ENCODE data around the gene LRRFIP1.

The LRRFIP1 gene

GRCh38 chr2:237723023-237723422 is 95.6 kb downstream of the LRRFIP1 start:
- peaks cover 38% of the 10 kb centered on the region for H3K36me3 ChIP-seq (ENCODE audit: control insufficient read depth, low read length)
- H3K4me3 ChIP-seq (ENCODE audit: low read length) = no peak overlapping the region
- H3K4me2 ChIP-seq (ENCODE audit: low read length) = no peak overlapping the region
- no peaks in the 10 kb centered on the region for H3K27me3 ChIP-seq (ENCODE audit: control insufficient read depth, low read length)
- H3K4me1 ChIP-seq (ENCODE audit: control insufficient read depth, low read length) = no peaks in the 10 kb centered on the region
- H4K20me1 ChIP-seq (ENCODE audit: control insufficient read depth, insufficient read depth, low read depth, low read length) = no peaks in the 10 kb centered on the region; the same call in 1 of the 2 replicates
- peaks cover 32% of the 10 kb centered on the region for H3K79me2 ChIP-seq (ENCODE audit: control insufficient read depth, low read length)
- TF ChIP-seq EZH2phosphoT487 (IDR thresholded peaks at IDR 0.05; ENCODE audit: borderline replicate concordance, low read length) = no peak
- no peak for TF ChIP-seq CTCF (IDR thresholded peaks at IDR 0.05; ENCODE audit: low read depth, low read length, poor library complexity, severe bottlenecking)
- no peaks in the 10 kb centered on the region for H3K9me2 ChIP-seq (replicated peaks; ENCODE audit: control insufficient read depth, low read length)
- no peaks in the 10 kb centered on the region for H3K9me3 ChIP-seq (ENCODE audit: control insufficient read depth, insufficient read depth, low read length)
- H3F3A ChIP-seq (ENCODE audit: control insufficient read depth, insufficient read depth) = no peaks in the 10 kb centered on the region
- H3K27ac ChIP-seq (ENCODE audit: low read depth, low read length) = no peak overlapping the region

GRCh38 chr2:237723602-237724001 is 96.2 kb downstream of the LRRFIP1 start:
- Histone ChIP-seq H3K79me2 (ENCODE audit: control insufficient read depth, low read length) (peaks cover 32% of the 10 kb centered on the region), H3K27ac (ENCODE audit: low read depth, low read length) (no peak overlapping the region), H3K27me3 (ENCODE audit: control insufficient read depth, low read length) (no peaks in the 10 kb centered on the region), H3K9me2 (replicated peaks; ENCODE audit: control insufficient read depth, low read length) (no peaks in the 10 kb centered on the region), H4K20me1 (ENCODE audit: control insufficient read depth, insufficient read depth, low read depth, low read length) (no peaks in the 10 kb centered on the region; the same call in 1 of the 2 replicates), H3K4me1 (ENCODE audit: control insufficient read depth, low read length) (no peaks in the 10 kb centered on the region), H3K36me3 (ENCODE audit: control insufficient read depth, low read length) (peaks cover 35% of the 10 kb centered on the region), H3K4me2 (ENCODE audit: low read length) (no peak overlapping the region), H3K9me3 (ENCODE audit: control insufficient read depth, insufficient read depth, low read length) (no peaks in the 10 kb centered on the region), H3K4me3 (ENCODE audit: low read length) (no peak overlapping the region), H3F3A (ENCODE audit: control insufficient read depth, insufficient read depth) (no peaks in the 10 kb centered on the region)
- TF ChIP-seq EZH2phosphoT487 (IDR thresholded peaks at IDR 0.05; ENCODE audit: borderline replicate concordance, low read length) (no peak), CTCF (IDR thresholded peaks at IDR 0.05; ENCODE audit: low read depth, low read length, poor library complexity, severe bottlenecking) (no peak)

GRCh38 chr2:237724811-237725478 is 97.6 kb downstream of the LRRFIP1 start:
- Histone ChIP-seq H3K4me3 (ENCODE audit: low read length) (no peak overlapping the region), H3K9me3 (ENCODE audit: control insufficient read depth, insufficient read depth, low read length) (no peaks in the 10 kb centered on the region), H3K79me2 (ENCODE audit: control insufficient read depth, low read length) (peaks cover 38% of the 10 kb centered on the region), H4K20me1 (ENCODE audit: control insufficient read depth, insufficient read depth, low read depth, low read length) (no peaks in the 10 kb centered on the region; the same call in 1 of the 2 replicates), H3K9me2 (replicated peaks; ENCODE audit: control insufficient read depth, low read length) (no peaks in the 10 kb centered on the region), H3K27ac (ENCODE audit: low read depth, low read length) (no peak overlapping the region), H3K27me3 (ENCODE audit: control insufficient read depth, low read length) (no peaks in the 10 kb centered on the region), H3K4me2 (ENCODE audit: low read length) (no peak overlapping the region), H3K4me1 (ENCODE audit: control insufficient read depth, low read length) (no peaks in the 10 kb centered on the region), H3F3A (ENCODE audit: control insufficient read depth, insufficient read depth) (no peaks in the 10 kb centered on the region), H3K36me3 (ENCODE audit: control insufficient read depth, low read length) (peaks cover 38% of the 10 kb centered on the region)
- TF ChIP-seq EZH2phosphoT487 (IDR thresholded peaks at IDR 0.05; ENCODE audit: borderline replicate concordance, low read length) = no peak
- no peak for TF ChIP-seq CTCF (IDR thresholded peaks at IDR 0.05; ENCODE audit: low read depth, low read length, poor library complexity, severe bottlenecking)
